Renal cortex interstitium (tissue), 11 donors: ENCODE results near the gene KISS1. TPM values are rescaled to one million over a fixed set of nuclear protein-coding genes. Genes with fewer than 3 reads are reported as not detected.

Source experiments
- DNase-seq, 11 donors: peaks; one replicate each; pipeline ENCODE4 v3.0.0-alpha.2; 2013; ENCODE audit warnings: low read depth in 9 of 11, low spot score in 4 of 11; ENCODE audit errors: extremely low read depth in 1 of 11
- polyA plus RNA-seq, 3 donors: library from polyadenylated mRNA; unstranded; fragments of 120-200 nt; gene quantifications; one replicate each; pipeline ENCODE4 v1.2.1, GENCODE V29; 2013; ENCODE audit not compliant: insufficient read length in 3 of 3

The KISS1 gene
- polyA plus RNA-seq, 3 donors, result 0.40 to 1.9 (median 0.92) TPM

- no peak for DNase-seq
Measured at GRCh38 chr1:204198348-204199340, 2.4 kb upstream of the KISS1 start.

- no peak for DNase-seq
Measured at GRCh38 chr1:204197068-204197467, 777 bp upstream of the KISS1 start.

- DNase-seq, result no peak
Measured at GRCh38 chr1:204194771-204195170, 1.5 kb downstream of the KISS1 start.

GRCh38 chr1:204194080-204194479, 2.2 kb downstream of the KISS1 start:
- DNase-seq, result no peak

- no peak for DNase-seq
Measured at GRCh38 chr1:204192589-204193352, 3.5 kb downstream of the KISS1 start.

- no peak for DNase-seq
Measured at GRCh38 chr1:204192046-204192445, 4.2 kb downstream of the KISS1 start.

- no peak for DNase-seq
Measured at GRCh38 chr1:204191456-204191855, 4.8 kb downstream of the KISS1 start.

- peak in 5 of 11 donors; percentile 26 to 59 (median 39) for DNase-seq
Measured at GRCh38 chr1:204190212-204191211, 5.8 kb downstream of the KISS1 start.

- DNase-seq, result no peak
Measured at GRCh38 chr1:204188959-204189639, 7.2 kb downstream of the KISS1 start.

GRCh38 chr1:204186597-204186996, 9.7 kb downstream of the KISS1 start:
- DNase-seq, result no peak

GRCh38 chr1:204181116-204181515, 15.2 kb downstream of the KISS1 start:
- DNase-seq, result no peak

GRCh38 chr1:204180133-204180532, 16.2 kb downstream of the KISS1 start:
- no peak for DNase-seq

- no peak for DNase-seq
Measured at GRCh38 chr1:204178487-204179281, 17.6 kb downstream of the KISS1 start.

- DNase-seq, result no peak
Measured at GRCh38 chr1:204177133-204177532, 19.2 kb downstream of the KISS1 start.

GRCh38 chr1:204176049-204176448, 20.2 kb downstream of the KISS1 start:
- DNase-seq, result no peak

GRCh38 chr1:204174958-204175357, 21.3 kb downstream of the KISS1 start:
- no peak for DNase-seq

- DNase-seq, result no peak
Measured at GRCh38 chr1:204172404-204173029, 23.8 kb downstream of the KISS1 start.
